Jurkat, Clone E6-1 (cell line): ENCODE data around the gene PSMD7.
"Not testable (repeated sequence)": the region's sequence is repeated elsewhere in the genome, so short reads cannot be mapped to it uniquely, and the experiment has no call there.

Source experiments
- DNase-seq: peaks from one replicate; pipeline ENCODE4 v3.0.0-alpha.2; 2011; ENCODE audit warnings: low read depth, low spot score
- H3K4me3 ChIP-seq: 2 replicates; pipeline ENCODE4 v1.5.1; 2011; ENCODE audit warnings: mild to moderate bottlenecking, low read length, control low read depth, moderate library complexity

Gene PSMD7

DNA sequence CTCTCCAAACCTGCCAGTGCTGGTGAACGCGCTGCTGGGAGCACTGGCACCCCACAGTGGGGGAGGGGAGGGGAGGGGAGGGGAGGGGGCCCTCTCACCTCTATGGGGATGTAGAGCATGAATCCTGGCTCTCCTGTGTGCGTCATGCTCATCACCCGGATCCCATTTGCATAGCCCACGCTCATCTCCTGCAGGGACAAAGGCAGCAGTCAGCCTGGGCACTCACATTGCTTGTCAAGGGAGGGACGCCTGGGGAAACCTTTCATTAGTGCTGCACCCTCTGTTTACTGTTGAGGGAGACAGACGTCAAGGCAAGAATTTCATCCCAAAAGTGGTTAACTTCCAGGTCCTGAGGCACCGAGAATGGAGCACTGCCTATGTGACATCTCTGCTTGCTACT is 35.9 kb downstream of the PSMD7 start:
- not testable (repeated sequence) for DNase-seq

DNA sequence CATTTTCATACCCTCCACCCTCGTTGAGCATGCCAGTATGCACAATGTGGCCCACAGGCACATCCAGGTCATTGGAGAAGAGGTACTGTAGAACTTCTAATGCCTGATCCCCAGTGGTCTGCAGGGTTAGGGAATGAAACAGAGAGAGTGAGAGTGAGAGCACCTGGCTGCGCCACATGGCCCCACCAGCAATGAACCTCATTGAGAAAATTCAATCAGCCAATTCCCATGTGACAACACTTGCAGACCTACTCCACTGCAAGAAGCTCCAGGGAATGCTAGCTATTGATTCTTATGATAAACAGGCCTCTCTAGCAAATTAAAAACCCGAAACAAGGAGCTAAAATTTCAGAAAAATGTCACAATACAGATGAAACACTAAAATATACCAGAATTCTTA is 40.9 kb downstream of the PSMD7 start:
- not testable (repeated sequence) for DNase-seq

More for the DNA sequence above, 35.9 kb downstream of the PSMD7 start:
- H3K4me3 ChIP-seq = not testable (repeated sequence)

DNA sequence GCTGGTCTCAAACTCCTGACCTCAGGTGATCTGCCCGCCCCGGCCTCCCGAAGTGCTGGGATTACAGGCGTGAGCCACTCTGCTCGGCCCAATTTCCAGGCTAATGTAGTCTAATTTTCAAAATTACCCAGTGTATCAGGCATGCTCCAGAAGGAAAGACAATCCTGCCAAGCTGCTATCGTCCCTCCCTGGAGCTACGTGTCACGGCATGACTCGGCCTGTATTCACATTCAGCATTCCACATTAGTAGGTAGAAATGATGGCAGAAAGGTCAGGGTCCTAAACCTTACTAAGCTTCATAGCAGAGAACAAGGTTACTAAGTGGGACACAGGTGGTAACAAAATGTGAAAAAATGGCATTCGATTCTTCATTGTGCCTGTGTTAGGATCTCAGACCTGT is 42.6 kb downstream of the PSMD7 start:
- not testable (repeated sequence) for DNase-seq, H3K4me3 ChIP-seq

More for the DNA sequence above, 40.9 kb downstream of the PSMD7 start:
- not testable (repeated sequence) for H3K4me3 ChIP-seq

DNA sequence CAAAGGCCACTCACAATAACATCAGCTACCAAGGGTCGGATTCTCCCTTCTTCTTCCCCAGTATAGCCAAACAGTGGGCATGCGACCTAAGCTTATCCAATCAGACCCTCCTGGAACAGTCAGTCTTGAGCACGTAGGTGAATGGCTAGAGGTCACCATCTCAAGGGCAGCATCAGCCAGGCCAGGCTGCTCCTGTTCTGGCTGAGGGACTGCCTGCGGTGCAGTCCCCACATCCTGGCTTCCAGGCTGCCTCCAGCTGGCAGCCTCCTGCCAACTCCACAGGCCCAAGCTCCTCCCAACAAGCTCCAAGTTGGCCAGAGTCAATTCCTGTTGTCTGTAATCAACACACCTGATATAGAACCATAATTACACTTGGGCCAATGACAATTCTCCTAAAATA is 56.4 kb downstream of the PSMD7 start:
- H3K4me3 ChIP-seq, DNase-seq: not testable (repeated sequence)
